Measurements from ENCODE around the gene MGAT5.

MGAT5 gene

GRCh38 chr2:134232461-134232860, 21.4 kb upstream of the MGAT5 start:
- no peak for DNase-seq

- DNase-seq, result no peak
Observed at GRCh38 chr2:134232868-134233727, 20.8 kb upstream of the MGAT5 start.

- no peak for DNase-seq
Observed at GRCh38 chr2:134233728-134234136, 20.1 kb upstream of the MGAT5 start.

- DNase-seq, result no peak
Observed at GRCh38 chr2:134234535-134234934, 19.3 kb upstream of the MGAT5 start.

GRCh38 chr2:134235510-134236144, 18.2 kb upstream of the MGAT5 start:
- no peak for DNase-seq

- DNase-seq, result no peak
Observed at GRCh38 chr2:134238371-134238770, 15.5 kb upstream of the MGAT5 start.

- DNase-seq, result no peak
Observed at GRCh38 chr2:134240061-134240460, 13.8 kb upstream of the MGAT5 start.

- no peak for DNase-seq
Observed at GRCh38 chr2:134241911-134242310, 12.0 kb upstream of the MGAT5 start.

- DNase-seq, result no peak
Observed at GRCh38 chr2:134243244-134243643, 10.6 kb upstream of the MGAT5 start.

GRCh38 chr2:134244086-134244485, 9.8 kb upstream of the MGAT5 start:
- DNase-seq, result no peak

- no peak for DNase-seq
Observed at GRCh38 chr2:134244587-134244986, 9.3 kb upstream of the MGAT5 start.

GRCh38 chr2:134245340-134245984, 8.4 kb upstream of the MGAT5 start:
- DNase-seq, result peak; percentile 61

- no peak for DNase-seq
Observed at GRCh38 chr2:134246154-134246874, 7.6 kb upstream of the MGAT5 start.

GRCh38 chr2:134247679-134248078, 6.2 kb upstream of the MGAT5 start:
- no peak for DNase-seq

- DNase-seq, result no peak
Observed at GRCh38 chr2:134248913-134249312, 5.0 kb upstream of the MGAT5 start.

GRCh38 chr2:134249755-134250154, 4.1 kb upstream of the MGAT5 start:
- no peak for DNase-seq

- DNase-seq, result no peak
Observed at GRCh38 chr2:134250840-134251461, 2.9 kb upstream of the MGAT5 start.

GRCh38 chr2:134252092-134252750, 1.7 kb upstream of the MGAT5 start:
- DNase-seq, result peak; percentile 50

GRCh38 chr2:134253117-134253704, 661 bp upstream of the MGAT5 start:
- no peak for DNase-seq

GRCh38 chr2:134254824-134255223, 952 bp downstream of the MGAT5 start:
- no peak for DNase-seq

GRCh38 chr2:134256956-134257355, 3.1 kb downstream of the MGAT5 start:
- no peak for DNase-seq

- DNase-seq, result no peak
Observed at GRCh38 chr2:134257509-134257908, 3.6 kb downstream of the MGAT5 start.

Measured in stimulated activated naive CD4-positive, alpha-beta T cell treated with Interleukin-2 at 50 U/mL for 16 hours (primary cell).